ENCODE results near the gene GAL.

Gene GAL

DNA sequence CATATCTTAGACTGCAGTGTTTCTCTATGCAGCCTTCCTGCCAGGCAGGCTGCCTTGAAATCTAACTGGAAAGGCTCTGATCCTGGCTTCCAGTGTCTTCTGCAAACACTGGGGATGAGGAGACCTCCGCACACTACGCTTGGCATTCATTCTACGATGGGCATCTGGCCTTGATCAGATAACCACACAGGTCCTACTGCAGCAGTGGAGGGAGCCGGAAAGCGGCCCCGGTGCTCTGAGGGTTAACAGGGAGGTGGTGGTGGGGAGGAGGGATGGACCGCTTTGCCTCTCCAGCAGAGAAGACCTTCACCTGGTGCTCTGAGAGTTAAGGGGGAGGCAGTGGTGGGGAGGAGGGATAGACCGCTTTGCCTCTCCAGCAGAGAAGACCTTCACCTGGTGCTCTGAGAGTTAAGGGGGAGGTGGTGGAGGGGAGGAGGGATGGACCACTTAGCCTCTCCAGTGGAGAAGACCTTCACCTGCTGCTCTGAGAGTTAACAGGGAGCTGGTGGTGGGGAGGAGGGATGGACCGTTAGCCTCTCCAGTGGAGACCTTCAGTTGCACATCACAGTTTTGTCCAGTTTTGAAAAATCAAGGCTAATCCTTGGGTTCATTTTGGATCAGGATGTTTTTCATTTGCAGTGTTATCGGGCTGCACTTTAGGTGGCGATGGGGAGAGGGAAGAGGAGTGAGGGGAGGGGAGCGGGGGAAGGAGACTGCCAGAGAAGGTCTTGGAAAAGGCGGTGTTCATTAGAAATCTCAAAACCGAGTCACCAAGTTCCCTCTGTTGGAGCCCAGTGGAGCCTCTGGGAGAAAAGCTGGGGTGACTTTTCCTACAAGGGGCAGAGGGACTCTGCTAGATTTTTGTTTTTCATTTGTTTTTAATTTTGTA lies 5.6 kb downstream of the GAL start:
- WGBS, 2 experiments, result 70 to 73% methylated on average over 14 of the region's 14 CpGs
- Histone ChIP-seq H3K27me3 (ENCODE audit: control insufficient read depth, insufficient read depth, low read length, poor library complexity, severe bottlenecking) (peaks cover 25% of the 10 kb centered on the region), H3K4me3 (ENCODE audit: insufficient read depth, low read depth, low read length) (no peak overlapping the region), H3K4me1 (ENCODE audit: control insufficient read depth, insufficient read depth, low read length) (peaks cover 2% of the 10 kb centered on the region), H3K9me3 (ENCODE audit: control insufficient read depth, low read length) (no peaks in the 10 kb centered on the region), H3K27ac (ENCODE audit: insufficient read depth, low read depth, low read length, poor library complexity, severe bottlenecking) (no peak overlapping the region), H3K36me3 (ENCODE audit: control insufficient read depth, insufficient read depth, low read length) (no peaks in the 10 kb centered on the region)

DNA sequence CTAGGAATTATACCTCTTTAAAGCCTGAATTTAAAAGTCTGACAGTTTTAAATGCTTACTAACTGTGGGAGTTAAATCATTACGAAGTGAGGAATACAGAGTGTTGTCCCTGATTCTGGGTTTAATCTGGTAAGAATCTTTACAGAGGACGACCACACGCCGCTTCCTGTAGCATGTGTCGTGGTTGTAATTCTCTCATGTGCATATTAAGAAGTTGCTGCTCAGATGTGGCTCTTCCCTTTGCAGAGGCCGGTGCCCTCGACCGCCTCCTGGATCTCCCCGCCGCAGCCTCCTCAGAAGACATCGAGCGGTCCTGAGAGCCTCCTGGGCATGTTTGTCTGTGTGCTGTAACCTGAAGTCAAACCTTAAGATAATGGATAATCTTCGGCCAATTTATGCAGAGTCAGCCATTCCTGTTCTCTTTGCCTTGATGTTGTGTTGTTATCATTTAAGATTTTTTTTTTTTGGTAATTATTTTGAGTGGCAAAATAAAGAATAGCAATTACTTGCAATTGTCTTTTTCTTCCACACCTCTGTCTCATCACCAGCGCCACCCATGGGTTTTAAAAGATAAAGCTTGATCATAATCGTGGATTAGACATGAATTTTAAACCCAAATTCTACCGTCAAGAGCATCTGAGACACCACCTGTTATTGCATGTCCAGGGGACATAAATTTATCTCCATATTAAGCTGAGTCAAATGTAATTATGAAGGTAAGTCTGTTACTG lies 6.5 kb downstream of the GAL start:
- no peak overlapping the region for H3K27ac ChIP-seq (ENCODE audit: insufficient read depth, low read depth, low read length, poor library complexity, severe bottlenecking)
- no peak overlapping the region for H3K4me3 ChIP-seq (ENCODE audit: insufficient read depth, low read depth, low read length)
- no peaks in the 10 kb centered on the region for H3K36me3 ChIP-seq (ENCODE audit: control insufficient read depth, insufficient read depth, low read length)
- H3K4me1 ChIP-seq (ENCODE audit: control insufficient read depth, insufficient read depth, low read length), result no peaks in the 10 kb centered on the region
- H3K9me3 ChIP-seq (ENCODE audit: control insufficient read depth, low read length), result no peaks in the 10 kb centered on the region
- peaks cover 16% of the 10 kb centered on the region for H3K27me3 ChIP-seq (ENCODE audit: control insufficient read depth, insufficient read depth, low read length, poor library complexity, severe bottlenecking)
- 88 to 89% methylated on average over 16 of the region's 16 CpGs for WGBS, 2 experiments

DNA sequence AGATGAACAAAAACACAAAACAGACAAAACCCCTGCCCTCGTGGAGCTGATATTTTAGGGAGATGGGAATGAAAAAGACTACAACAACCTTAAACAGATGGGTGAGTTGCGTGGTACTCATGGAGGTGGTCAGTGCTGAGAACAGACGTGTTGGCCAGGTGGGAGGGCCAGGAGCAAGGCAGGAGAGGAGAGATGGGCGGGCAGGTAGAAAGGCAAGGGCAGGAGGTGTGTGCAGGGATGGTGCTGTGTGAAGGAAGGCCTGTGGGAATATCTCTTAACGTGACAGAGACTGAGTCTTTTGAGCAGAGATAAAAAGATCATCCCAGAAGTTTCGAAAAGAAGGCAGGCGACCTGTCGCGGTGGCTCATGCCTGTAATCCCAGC lies 7.0 kb downstream of the GAL start:
- Histone ChIP-seq H3K36me3 (ENCODE audit: control insufficient read depth, insufficient read depth, low read length) (no peaks in the 10 kb centered on the region), H3K27me3 (ENCODE audit: control insufficient read depth, insufficient read depth, low read length, poor library complexity, severe bottlenecking) (peaks cover 11% of the 10 kb centered on the region), H3K4me1 (ENCODE audit: control insufficient read depth, insufficient read depth, low read length) (no peaks in the 10 kb centered on the region), H3K9me3 (ENCODE audit: control insufficient read depth, low read length) (no peaks in the 10 kb centered on the region), H3K4me3 (ENCODE audit: insufficient read depth, low read depth, low read length) (no peak overlapping the region), H3K27ac (ENCODE audit: insufficient read depth, low read depth, low read length, poor library complexity, severe bottlenecking) (no peak overlapping the region)
- WGBS, 2 experiments, result 75% methylated on average over 9 of the region's 9 CpGs

DNA sequence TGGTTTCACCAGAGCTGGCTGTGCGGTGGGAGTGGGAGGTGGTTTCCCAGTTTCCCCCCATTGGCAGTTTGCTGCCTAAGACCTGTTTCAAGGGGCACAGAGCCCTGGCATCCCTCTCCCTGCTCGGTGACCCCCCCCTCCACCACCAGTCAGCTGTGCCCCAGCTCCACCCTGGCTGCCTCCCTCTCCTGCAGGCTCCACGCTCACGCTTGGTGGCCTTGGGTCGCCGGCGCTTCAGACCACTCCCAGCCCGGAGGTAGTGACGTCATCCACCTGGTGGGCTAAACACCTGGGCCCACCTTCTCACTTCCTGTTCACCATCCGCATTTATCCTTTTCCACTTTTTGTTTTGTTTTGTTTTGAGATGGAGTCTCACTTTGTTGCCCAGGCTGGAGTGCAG lies 7.8 kb downstream of the GAL start:
- H3K27ac ChIP-seq (ENCODE audit: insufficient read depth, low read depth, low read length, poor library complexity, severe bottlenecking), result no peak overlapping the region
- no peaks in the 10 kb centered on the region for H3K9me3 ChIP-seq (ENCODE audit: control insufficient read depth, low read length)
- no peak overlapping the region for H3K4me3 ChIP-seq (ENCODE audit: insufficient read depth, low read depth, low read length)
- H3K36me3 ChIP-seq (ENCODE audit: control insufficient read depth, insufficient read depth, low read length), result no peaks in the 10 kb centered on the region
- WGBS, 2 experiments, result 90 to 92% methylated on average over 10 of the region's 10 CpGs
- peaks cover 4% of the 10 kb centered on the region for H3K27me3 ChIP-seq (ENCODE audit: control insufficient read depth, insufficient read depth, low read length, poor library complexity, severe bottlenecking)
- no peaks in the 10 kb centered on the region for H3K4me1 ChIP-seq (ENCODE audit: control insufficient read depth, insufficient read depth, low read length)

DNA sequence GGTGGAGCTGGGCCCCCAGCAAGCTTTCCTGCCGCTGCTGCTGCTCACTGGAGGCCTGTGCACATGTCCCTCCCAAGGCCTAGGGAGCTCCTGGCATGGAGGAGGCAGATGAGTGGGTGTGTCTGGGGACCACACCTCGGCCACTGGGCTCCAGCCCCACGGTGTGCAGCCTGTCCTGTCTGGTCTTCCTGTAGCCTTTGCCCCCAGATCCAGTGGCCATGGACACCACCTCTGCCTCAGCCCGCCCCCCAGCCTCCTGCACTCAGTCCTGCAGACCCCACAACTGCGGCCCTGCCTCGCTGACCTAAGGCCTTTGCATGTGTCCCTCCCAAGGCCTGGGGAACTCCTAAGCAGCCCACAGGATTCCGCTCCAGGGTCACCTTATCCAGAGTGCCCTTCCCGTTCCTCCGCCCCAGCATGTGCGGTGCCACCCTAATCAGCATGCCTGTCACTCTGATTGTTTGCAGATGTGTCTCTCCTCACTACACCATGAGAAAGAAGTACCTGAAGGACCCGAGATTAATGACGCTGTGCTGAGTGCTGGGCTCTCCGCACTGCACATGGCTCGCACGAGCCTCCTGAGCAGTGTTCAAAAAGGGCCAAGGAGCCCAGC lies 8.6 kb downstream of the GAL start:
- Histone ChIP-seq H3K27ac (ENCODE audit: insufficient read depth, low read depth, low read length, poor library complexity, severe bottlenecking) (no peak overlapping the region), H3K36me3 (ENCODE audit: control insufficient read depth, insufficient read depth, low read length) (no peaks in the 10 kb centered on the region), H3K4me1 (ENCODE audit: control insufficient read depth, insufficient read depth, low read length) (no peaks in the 10 kb centered on the region), H3K9me3 (ENCODE audit: control insufficient read depth, low read length) (no peaks in the 10 kb centered on the region), H3K4me3 (ENCODE audit: insufficient read depth, low read depth, low read length) (no peak overlapping the region), H3K27me3 (ENCODE audit: control insufficient read depth, insufficient read depth, low read length, poor library complexity, severe bottlenecking) (no peaks in the 10 kb centered on the region)
- 91 to 93% methylated on average over 15 of the region's 15 CpGs for WGBS, 2 experiments

DNA sequence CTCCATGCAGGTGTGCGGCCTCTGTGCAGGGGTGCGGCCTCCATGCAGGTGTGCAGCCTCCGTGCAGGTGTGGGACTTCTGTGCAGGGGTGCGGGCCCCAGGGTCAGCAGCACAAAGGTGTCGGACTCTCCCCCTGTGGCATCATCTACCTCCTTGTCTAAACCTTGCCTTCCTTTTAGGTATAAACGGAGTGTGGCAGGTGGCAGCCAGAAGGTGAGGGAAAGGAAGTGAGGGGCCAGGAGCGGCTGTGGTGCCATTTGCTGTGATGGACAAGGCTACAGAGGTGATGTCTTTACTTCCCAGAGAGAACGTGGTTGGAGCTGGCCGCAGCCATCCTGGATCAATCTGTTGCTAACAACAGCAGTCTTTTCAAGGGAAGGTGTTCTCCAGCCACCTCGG lies 9.1 kb downstream of the GAL start:
- no peak overlapping the region for H3K4me3 ChIP-seq (ENCODE audit: insufficient read depth, low read depth, low read length)
- no peaks in the 10 kb centered on the region for H3K9me3 ChIP-seq (ENCODE audit: control insufficient read depth, low read length)
- H3K36me3 ChIP-seq (ENCODE audit: control insufficient read depth, insufficient read depth, low read length), result no peaks in the 10 kb centered on the region
- WGBS, 2 experiments, result 92 to 94% methylated on average over 10 of the region's 10 CpGs
- H3K4me1 ChIP-seq (ENCODE audit: control insufficient read depth, insufficient read depth, low read length), result no peaks in the 10 kb centered on the region
- no peak overlapping the region for H3K27ac ChIP-seq (ENCODE audit: insufficient read depth, low read depth, low read length, poor library complexity, severe bottlenecking)
- H3K27me3 ChIP-seq (ENCODE audit: control insufficient read depth, insufficient read depth, low read length, poor library complexity, severe bottlenecking), result no peaks in the 10 kb centered on the region

DNA sequence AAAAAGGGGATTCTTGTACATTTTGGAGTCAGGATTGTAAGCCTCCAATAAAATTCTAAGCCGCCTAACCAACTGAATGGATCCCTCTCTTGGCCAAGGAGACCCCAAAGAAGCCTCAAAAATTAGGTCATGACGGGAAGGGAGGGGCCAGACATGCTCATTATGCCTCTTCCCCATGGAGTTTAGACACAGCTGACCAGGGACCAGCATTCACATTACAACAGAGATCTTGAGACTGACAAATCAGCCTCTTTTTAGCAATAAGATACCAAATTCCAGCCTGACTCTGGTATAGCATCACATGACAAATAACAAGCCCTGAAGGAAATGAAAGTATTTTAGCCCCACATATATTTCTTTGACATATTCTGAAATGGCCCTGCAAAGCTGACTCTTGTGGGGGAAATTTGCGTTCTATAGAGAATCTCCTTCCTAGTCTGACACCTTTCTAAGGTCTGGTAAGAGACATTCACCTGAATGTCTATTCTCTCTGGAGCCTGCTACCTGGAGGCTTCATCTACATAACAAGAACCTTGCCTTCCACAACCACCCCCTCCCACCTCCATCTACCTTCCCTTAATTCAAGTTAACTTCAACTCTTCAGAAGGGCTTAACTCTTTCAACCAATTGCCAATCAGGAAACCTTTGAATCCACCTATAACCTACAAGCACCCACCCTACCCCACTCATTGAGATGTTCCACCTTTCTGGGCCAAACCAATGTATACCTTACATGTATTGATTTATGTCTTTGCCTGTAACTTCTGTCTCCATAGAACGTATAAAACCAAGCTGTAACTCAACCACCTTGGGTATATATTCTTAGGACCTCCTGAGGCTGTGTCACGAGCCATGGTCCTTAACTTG lies 10.3 kb downstream of the GAL start:
- H3K4me3 ChIP-seq (ENCODE audit: insufficient read depth, low read depth, low read length), result no peak overlapping the region
- no peak overlapping the region for H3K27ac ChIP-seq (ENCODE audit: insufficient read depth, low read depth, low read length, poor library complexity, severe bottlenecking)
- no peaks in the 10 kb centered on the region for H3K4me1 ChIP-seq (ENCODE audit: control insufficient read depth, insufficient read depth, low read length)
- H3K9me3 ChIP-seq (ENCODE audit: control insufficient read depth, low read length), result no peaks in the 10 kb centered on the region
- H3K36me3 ChIP-seq (ENCODE audit: control insufficient read depth, insufficient read depth, low read length), result no peaks in the 10 kb centered on the region
- WGBS, 2 experiments, result 75 to 77% methylated on average over 5 of the region's 5 CpGs
- H3K27me3 ChIP-seq (ENCODE audit: control insufficient read depth, insufficient read depth, low read length, poor library complexity, severe bottlenecking), result no peaks in the 10 kb centered on the region

DNA sequence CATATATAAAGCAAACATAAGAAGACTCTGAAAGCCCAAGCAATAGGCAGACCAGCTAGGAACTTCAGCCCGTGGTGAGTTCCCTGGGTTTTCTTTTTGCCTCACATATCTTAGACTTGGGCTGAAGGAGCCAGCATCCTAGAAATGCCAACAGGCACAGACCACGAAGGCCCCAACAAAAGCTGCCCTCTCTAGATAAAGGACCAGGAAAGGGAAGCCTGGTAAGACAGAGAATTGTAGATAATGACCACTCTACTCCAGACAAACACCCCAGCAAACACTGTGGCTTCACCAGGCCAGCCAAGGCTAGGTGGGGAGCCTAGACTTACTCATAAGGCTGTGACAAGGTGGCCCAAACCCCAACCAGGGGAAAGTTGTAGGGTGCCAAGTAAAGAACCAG lies 11.2 kb downstream of the GAL start:
- Histone ChIP-seq H3K27ac (ENCODE audit: insufficient read depth, low read depth, low read length, poor library complexity, severe bottlenecking) (no peak overlapping the region), H3K36me3 (ENCODE audit: control insufficient read depth, insufficient read depth, low read length) (no peaks in the 10 kb centered on the region), H3K27me3 (ENCODE audit: control insufficient read depth, insufficient read depth, low read length, poor library complexity, severe bottlenecking) (no peaks in the 10 kb centered on the region), H3K9me3 (ENCODE audit: control insufficient read depth, low read length) (no peaks in the 10 kb centered on the region), H3K4me1 (ENCODE audit: control insufficient read depth, insufficient read depth, low read length) (no peaks in the 10 kb centered on the region), H3K4me3 (ENCODE audit: insufficient read depth, low read depth, low read length) (no peak overlapping the region)
- WGBS, 2 experiments, result 80 to 83% methylated on average over 2 of the region's 2 CpGs

DNA sequence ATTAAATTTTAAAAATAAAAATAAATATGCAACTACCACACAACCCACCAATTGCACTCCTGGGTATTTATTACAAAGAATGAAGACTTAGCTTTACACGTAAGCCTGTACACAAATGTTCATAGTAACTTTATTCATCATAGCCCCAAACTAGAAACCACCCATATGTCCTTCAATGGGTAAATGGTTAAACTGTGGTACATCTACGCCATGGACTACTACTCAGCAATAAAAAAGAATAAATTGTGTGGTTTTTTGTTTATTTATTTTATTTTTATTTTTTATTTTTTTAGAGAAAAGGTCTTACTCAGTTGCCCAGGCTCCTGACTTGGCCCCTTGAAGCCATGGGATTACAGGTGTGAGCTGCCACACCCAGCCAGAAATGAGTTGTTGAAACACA lies 14.6 kb downstream of the GAL start:
- no peak overlapping the region for H3K4me3 ChIP-seq (ENCODE audit: insufficient read depth, low read depth, low read length)
- no peaks in the 10 kb centered on the region for H3K27me3 ChIP-seq (ENCODE audit: control insufficient read depth, insufficient read depth, low read length, poor library complexity, severe bottlenecking)
- H3K36me3 ChIP-seq (ENCODE audit: control insufficient read depth, insufficient read depth, low read length), result no peaks in the 10 kb centered on the region
- H3K4me1 ChIP-seq (ENCODE audit: control insufficient read depth, insufficient read depth, low read length), result no peaks in the 10 kb centered on the region
- WGBS, 2 experiments, result 89 to 100% methylated on average over 1 of the region's 2 CpGs
- H3K27ac ChIP-seq (ENCODE audit: insufficient read depth, low read depth, low read length, poor library complexity, severe bottlenecking), result no peak overlapping the region
- no peaks in the 10 kb centered on the region for H3K9me3 ChIP-seq (ENCODE audit: control insufficient read depth, low read length)
